HG03095 (cell line): ENCODE measurements around the gene AGPAT4.

ENCODE experiments used
- ATAC-seq: cut with Tn5 transposase; IDR thresholded peaks from one replicate; pipeline ENCODE4 v1.9.1; 2021; ENCODE audit warnings: moderate library complexity; ENCODE audit not compliant: unreplicated experiment

AGPAT4 gene

GRCh38 chr6:161257793-161258457 lies 15.9 kb downstream of the AGPAT4 start:
- ATAC-seq: no peak

- no peak for ATAC-seq
These were observed 17.5 kb downstream of the AGPAT4 start for GRCh38 chr6:161256407-161256806.

GRCh38 chr6:161255518-161255917 lies 18.3 kb downstream of the AGPAT4 start:
- ATAC-seq: no peak

GRCh38 chr6:161254464-161255253 lies 19.2 kb downstream of the AGPAT4 start:
- ATAC-seq: no peak

- no peak for ATAC-seq
These were observed 19.8 kb downstream of the AGPAT4 start for GRCh38 chr6:161254126-161254463.

- ATAC-seq: no peak
These were observed 22.5 kb downstream of the AGPAT4 start for GRCh38 chr6:161251345-161251744.

GRCh38 chr6:161249327-161249726 lies 24.5 kb downstream of the AGPAT4 start:
- ATAC-seq: no peak

GRCh38 chr6:161246725-161247124 lies 27.1 kb downstream of the AGPAT4 start:
- no peak for ATAC-seq

GRCh38 chr6:161245363-161245762 lies 28.5 kb downstream of the AGPAT4 start:
- ATAC-seq: no peak

GRCh38 chr6:161244725-161245124 lies 29.1 kb downstream of the AGPAT4 start:
- ATAC-seq: no peak

- ATAC-seq: no peak
These were observed 30.8 kb downstream of the AGPAT4 start for GRCh38 chr6:161242779-161243693.

- ATAC-seq: no peak
These were observed 31.7 kb downstream of the AGPAT4 start for GRCh38 chr6:161242113-161242512.

GRCh38 chr6:161239001-161239400 lies 34.9 kb downstream of the AGPAT4 start:
- ATAC-seq: no peak

- ATAC-seq: no peak
These were observed 35.4 kb downstream of the AGPAT4 start for GRCh38 chr6:161238500-161238899.

- no peak for ATAC-seq
These were observed 35.8 kb downstream of the AGPAT4 start for GRCh38 chr6:161238081-161238480.

- no peak for ATAC-seq
These were observed 36.7 kb downstream of the AGPAT4 start for GRCh38 chr6:161237176-161237575.

- peak; percentile 73 for ATAC-seq
These were observed 37.9 kb downstream of the AGPAT4 start for GRCh38 chr6:161235776-161236633.

- no peak for ATAC-seq
These were observed 39.7 kb downstream of the AGPAT4 start for GRCh38 chr6:161233986-161234661.

GRCh38 chr6:161232467-161232866 lies 41.4 kb downstream of the AGPAT4 start:
- no peak for ATAC-seq

GRCh38 chr6:161232010-161232409 lies 41.9 kb downstream of the AGPAT4 start:
- no peak for ATAC-seq
